Stimulated activated CD4-positive, alpha-beta T cell treated with anti-CD3 and anti-CD28 coated beads, Interleukin-12 subunit alpha, Interleukin-12 subunit beta, amount 100 ng/mL, for 24 hours (primary cell): Measurements from ENCODE around the gene HEXD.
"Not testable (repeated sequence)": the region's sequence is repeated elsewhere in the genome, so short reads cannot be mapped to it uniquely, and the experiment has no call there.

Source experiments
- DNase-seq, 2 experiments: peaks; one replicate each; pipeline ENCODE4 v3.0.0-alpha.2; 2020; ENCODE audit warnings: low read depth in 2 of 2

HEXD gene

DNA sequence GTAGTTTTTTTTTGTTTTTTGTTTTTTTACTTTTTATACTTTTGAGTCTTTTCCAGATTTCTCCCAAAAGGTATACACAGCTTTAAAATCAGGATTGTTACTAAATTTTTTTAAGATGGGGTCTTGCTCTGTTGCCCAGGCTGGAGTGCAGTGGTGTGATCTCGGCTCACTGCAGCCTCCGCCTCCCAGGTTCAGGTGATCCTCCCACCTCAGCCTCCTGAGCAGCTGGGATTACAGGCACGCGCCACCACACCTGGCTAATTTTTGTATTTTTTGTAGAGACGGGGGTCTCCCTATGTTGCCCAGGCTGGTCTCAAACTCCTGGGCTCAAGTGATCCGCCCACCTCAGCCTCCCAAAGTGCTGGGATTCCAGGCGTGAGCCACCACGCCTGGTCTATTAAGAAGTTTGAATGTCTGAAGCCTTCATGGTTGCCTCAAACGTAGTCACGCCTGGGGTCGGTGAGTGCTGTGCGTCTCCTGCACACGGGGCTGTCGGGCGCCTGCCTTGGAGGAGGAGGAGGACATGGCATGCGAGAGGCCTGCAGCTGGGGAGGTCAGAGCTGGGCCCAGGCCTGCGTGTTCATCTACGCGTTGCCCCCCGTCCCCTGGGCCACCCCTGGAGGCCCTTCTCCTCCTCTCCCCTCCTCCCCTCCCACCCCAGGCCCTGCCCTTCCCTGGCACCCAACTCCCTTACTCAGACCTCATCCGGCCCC, 35.8 kb upstream of the HEXD start:
- DNase-seq, result not testable (repeated sequence)

DNA sequence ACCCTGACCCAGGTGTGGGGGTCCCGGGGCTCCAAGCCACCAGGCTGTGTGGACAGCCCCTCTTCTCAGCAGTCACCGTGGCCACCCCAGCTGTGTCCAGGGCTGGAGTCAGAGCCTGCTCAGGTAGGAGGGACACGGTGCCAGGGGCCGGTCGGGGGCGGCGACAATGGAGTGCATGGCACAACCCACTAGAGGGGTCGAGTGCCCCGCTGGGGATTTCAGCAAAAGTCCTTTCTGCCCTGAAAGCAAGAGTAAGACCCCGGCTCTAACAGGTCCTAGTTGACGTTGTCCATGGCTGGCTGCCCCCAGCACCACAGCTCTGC, 35.3 kb upstream of the HEXD start:
- DNase-seq, result no peak

DNA sequence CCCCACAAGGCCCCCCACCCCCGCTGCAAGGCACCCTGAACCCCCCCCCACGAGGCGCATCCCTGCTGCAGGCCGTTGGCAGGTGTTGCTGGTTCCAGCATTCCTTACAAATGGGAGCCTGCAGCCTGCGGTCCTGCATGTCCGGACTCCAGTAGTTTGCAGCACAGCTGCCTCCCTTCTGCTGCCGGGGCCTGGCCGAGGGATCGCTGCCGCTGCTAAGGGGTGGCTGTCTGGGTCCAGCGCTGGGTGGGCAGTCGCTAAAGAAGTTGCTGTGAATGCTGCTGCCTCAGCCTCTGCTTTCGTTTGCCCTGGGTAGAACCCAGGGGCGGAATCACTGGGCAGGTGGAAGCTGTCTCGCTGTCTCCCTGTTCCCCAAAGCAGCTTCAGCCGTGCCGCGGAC, 34.7 kb upstream of the HEXD start:
- no peak for DNase-seq

DNA sequence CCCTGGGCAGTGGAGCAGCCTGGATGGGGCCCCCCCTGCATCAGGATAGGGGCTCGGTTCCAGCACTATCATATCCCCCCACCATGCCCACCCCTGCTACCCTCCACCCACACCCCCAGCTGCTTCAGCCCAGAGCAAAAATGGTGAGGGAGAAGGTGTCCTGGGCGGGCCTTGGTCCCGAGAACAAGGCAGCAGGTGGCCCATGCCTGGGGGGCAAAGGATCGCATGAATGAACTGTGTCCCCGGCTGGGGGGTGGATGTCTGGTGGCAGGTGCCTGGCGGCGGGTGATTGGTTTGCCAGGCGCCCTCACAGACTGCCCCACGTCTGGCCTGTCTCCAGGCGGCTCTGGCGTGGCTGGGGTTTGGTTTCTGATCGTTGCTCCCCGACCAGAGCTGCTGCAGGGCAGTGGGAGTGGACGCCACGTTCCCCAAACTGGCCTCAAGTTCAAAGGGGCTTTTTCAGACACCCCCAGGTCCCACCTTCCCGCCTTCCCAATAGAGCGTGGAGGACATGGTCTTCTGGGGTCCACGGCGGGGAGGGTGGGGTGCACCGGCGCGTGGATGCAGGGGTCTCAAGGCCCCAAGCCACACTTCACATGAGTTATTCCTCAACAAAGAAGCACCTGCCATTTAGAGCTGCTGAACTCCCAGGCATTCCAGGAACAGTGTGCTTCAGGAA, 34.0 kb upstream of the HEXD start:
- no peak for DNase-seq

DNA sequence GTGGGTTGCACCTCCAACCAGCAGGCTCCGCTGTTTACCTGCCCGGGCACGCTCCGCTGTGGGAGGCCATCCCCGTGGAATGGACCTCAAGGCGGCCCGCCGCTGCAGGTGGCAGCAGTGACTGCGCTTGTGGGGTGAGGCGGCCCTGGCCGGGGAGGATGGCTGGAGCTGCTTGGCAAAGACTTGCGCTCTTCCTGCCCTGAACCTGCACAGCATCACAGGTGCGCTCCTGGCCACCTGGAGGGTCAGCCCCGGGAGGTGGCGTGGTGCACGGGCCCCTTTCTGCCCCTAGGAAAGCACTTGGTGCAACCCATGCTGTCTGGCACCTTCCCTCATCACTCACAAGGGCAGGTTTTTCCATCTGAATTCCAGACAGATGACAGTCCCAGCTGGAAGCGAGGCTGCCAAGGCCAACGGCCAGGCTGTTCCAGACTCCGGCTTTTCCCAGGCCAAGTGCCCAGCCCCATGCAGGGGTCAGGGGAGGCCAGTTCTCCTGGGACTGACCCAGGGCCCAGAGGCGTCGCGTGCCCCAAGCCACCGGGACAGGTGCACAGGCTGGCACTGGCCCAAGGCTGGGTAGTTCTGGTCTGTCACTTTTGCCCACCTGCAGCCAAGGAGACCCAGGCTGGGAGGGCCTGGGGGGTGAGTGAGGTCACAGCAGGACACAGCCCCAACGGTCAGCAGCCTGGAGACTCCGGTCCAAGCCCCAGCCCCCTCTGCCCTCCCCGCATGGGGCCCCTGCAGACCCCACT, 33.2 kb upstream of the HEXD start:
- no peak for DNase-seq

DNA sequence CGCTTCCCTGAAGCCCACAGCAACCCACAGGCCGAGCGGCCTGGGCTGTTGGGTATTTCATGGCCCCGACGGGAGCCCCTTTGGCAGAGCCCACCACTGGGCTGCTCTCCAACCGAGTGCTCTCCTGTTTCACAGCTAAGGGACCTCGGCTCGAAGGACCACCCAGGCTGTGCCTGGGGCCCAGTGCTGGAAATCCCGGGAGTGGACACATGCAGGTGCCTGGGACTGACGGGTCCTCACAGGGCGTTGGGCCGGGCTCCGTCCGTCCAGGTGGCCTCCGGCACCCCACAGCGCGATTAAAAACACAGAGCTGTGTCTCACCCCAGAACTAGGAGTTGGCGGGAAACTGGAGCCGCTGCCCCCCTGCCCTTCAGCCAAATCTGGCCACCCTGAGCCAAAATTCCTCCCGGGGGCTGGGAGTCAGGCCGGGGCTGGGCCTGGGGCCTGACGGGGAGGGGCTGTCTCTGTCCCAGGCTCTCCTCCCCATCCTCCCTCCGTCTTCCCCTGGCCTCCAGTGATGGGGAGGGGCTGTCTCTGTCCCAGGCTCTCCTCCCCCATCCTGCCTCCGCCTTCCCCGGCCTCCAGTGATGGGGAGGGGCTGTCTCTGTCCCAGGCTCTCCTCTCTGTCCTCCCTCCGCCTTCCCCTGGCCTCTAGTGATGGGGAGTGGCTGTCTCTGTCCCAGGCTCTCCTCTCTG, 32.4 kb upstream of the HEXD start:
- DNase-seq, result no peak

DNA sequence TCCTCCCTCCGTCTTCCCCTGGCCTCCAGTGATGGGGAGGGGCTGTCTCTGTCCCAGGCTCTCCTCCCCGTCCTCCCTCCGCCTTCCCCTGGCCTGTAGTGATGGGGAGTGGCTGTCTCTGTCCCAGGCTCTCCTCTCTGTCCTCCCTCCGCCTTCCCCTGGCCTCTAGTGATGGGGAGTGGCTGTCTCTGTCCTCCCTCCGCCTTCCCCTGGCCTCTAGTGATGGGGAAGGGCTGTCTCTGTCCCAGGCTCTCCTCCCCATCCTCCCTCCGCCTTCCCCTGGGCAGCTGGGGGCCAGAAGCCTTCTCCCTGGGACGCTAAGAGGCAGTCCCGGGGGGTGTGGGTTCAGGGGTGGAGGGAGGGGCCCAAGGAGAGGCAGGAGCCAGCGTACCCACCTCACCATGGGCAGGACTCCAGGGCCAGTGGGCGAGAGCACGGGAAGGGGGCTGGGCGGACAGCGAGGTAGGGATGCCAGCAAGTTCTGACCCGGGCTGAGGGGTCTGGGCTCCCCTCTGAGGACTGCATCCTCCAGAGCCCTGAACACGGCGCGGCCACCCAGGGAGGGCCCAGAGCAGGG, 31.8 kb upstream of the HEXD start:
- DNase-seq, result no peak

DNA sequence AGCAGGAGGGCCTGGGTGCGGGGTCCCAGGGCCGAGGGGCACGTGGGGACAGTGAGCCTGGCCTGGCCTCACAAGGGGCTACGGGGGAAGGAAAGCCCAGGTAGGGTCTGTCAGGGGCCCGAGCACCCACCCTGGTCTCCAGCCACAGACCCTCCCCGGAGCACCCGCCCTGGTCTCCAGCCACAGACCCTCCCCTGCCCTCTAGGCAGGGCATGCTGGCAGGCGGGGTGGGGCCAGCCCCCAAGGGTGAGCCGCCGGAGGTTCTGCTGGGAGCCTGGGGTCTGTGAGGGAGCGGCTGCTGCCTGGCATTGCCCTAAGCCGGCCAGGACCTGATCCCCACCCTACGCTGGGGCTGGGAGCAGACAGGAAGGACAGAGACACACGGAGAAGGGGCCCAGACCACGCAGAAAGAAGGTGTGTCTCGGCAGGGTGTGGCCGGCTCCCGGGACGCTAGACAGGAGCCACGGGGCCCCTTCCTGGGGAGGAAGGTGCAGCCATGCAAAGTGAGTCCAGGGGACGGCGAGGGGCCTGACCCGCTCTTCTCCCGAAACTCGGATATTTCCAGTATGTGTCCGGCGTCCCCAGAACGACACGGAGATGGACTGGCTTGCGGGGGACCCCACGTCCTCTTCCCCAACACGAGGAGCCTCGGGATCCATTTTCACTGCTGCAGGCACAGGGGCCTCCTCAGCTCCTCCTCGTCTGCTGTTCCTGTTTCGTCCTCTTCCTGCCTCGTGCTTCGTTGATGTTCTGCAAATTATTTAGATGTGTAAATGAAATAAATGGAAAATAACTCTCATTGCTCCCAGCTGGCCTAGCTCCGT, 31.1 kb upstream of the HEXD start:
- no peak for DNase-seq

DNA sequence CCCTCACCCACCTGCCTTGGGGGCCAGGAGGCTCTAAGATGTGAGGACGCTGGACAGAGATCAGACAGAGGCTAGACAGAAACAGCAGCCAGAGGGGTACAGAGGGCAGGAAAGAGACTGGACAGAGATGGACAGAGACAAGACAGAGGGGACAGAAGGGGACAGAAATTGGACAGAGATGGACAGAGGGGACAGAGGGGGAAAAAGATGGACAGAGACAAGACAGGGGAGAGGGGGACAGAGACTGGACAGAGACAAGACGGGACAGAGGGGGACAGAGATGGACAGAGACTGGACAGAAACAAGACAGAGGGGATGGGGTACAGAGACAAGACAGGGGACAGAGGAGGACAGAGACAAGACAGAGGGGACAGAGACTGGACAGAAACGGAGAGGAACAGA, 30.4 kb upstream of the HEXD start:
- DNase-seq, result no peak

DNA sequence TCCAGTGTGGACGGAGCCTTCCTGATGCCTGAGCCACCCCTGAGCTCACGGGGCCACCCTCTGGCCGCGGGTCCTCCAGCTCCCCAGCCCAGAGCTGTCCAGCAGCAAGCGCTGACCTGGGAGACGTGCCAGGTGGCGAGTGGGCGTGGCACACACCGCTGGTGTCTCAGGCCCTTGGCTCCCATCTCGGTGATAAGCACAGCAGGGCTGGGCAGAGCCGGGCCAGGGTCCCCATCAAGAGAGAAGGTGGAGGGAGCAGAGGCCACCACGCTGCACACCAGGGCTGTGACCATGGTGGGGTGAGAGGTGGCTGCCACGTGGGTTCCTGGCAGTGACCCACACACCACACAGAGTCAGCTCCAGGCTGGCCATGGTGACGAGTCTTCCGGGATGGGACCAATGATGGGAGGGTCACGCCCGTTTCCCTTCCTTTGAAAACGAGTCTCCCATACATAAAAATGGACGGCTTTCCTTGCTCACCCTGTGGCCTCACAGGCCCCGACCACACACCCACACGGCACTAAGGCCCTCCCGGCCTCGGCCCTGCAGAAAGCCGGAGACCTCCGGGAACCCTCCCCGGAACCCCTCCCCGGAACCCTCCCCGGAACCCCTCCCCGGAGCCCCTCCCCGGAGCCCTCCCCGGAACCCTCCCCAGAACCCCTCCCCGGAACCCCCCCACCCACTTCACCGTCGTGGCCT, 29.8 kb upstream of the HEXD start:
- no peak for DNase-seq

DNA sequence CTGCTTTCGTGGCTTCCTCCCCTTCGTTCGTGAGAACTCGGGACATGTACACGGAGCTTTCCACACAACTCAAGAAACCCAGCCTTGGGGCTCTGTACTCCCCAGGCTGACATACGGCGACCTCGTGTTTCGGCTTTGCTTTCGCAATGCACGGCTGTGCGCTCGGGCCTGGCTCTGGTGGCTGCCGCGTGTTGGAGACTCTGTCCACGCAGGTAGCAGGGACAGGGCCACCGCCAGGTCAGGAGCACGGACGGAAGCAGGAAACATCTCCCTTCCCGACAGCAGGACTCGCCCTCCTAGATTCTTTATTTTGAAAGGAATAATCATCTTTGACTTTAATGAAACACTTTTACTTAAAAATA, 29.2 kb upstream of the HEXD start:
- DNase-seq, result no peak

DNA sequence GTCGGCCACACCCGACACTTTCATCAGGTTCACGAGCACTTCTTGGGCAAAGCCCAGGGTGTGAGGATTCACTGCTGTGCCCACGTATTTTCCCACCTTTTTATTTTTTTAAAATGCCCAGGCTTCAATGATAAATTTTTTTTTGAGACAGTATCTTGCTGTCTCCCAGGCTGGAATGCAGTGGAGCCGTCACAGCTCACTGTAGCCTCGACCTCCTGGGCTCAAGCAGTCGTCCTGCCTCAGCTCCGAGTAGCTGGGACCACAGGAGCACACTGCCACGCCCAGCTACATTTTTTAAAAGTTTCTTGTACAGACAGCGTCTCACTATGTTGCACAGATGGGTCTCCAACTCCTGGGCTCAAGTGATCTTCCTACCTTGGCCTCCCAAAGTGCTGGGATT, 28.8 kb upstream of the HEXD start:
- DNase-seq, result no peak

DNA sequence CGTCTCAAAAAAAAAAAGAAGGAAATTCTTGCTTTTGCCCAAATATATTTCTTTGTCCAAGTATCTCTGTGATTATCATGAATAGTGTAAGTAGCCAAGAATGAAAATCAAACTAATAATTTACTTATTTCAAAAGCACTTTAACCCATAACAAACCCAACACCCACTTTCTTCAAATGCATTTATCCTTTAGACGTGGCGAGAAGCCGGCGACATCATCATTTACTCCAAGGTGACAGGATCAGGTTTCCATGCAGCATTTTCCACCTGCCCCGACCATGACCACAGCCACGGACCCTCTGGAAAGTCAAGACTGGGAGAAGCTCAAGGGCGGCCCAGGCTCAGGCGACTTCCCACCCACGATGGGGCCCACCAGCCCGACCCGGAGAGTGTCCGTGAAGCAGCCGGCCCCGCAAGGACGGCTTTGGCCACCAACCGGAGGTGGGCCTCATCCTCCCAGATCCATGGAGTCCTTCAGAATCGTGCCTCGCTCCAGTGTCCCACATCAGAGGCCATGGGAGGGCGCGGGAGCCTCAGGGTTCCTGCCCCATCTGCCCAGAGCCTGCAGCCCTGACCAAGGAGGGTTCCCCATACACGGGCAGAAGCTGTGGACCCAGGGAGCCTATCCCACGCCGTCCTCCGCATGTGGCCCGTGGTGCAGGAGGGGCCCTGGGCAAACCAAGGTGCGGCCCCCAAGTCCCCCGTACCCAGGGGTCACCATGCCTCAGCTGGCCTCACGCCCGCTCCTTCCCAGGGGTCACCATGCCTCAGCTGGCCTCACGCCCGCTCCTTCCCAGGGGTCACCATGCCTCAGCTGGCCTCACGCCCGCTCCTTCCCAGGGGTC, 27.9 kb upstream of the HEXD start:
- DNase-seq, result no peak

DNA sequence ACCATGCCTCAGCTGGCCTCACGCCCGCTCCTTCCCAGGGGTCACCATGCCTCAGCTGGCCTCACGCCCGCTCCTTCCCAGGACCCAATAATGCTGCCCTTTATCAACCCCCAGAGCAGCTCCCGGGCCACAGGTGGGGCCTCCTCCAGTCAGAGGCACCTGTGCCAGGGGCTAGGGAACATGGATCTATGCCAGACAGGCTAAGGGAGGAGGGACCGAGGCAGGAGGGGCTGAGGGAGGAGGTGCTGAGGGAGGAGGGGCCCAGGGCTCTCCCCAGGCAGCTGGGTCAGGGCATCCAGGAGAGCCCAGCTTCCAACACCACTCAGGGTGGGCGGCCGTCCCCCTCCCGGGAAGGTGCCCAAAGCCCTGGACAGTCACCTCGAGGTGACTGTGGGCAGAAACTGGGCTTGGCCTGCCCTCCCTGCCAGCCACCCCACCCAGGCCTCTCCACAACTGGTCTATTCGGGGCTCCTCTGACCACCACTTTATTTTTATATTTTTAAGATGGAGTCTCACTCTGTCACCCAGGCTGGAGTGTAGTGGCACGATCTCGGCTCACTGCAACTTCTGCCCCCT, 27.2 kb upstream of the HEXD start:
- DNase-seq, result no peak

DNA sequence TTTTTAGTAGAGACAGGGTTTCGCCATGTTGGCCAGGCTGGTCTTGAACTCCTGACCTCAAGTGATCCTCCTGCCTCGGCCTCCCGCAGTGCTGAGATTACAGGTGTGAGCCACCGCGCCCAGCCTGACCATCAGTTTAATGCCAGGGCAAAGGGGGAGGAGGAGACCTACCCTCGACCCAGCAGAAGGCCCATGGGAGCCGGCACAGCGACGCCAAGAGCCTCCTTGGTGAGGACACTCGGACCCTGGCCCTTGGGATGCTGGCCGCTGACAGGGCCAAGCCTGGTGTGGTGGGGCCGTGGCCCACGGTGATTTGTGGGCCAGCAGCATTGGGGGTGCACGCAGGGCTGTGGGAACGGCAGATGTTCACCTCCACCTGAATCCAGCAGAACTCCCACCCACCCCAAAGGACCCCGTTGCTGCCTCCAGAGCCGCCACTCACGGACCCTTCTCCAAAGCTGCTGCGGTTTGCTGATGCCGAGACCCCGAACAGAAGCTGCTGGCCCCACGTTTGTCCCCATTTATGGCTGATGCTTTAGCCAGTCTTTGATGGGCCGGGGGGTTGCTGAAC, 26.6 kb upstream of the HEXD start:
- no peak for DNase-seq

DNA sequence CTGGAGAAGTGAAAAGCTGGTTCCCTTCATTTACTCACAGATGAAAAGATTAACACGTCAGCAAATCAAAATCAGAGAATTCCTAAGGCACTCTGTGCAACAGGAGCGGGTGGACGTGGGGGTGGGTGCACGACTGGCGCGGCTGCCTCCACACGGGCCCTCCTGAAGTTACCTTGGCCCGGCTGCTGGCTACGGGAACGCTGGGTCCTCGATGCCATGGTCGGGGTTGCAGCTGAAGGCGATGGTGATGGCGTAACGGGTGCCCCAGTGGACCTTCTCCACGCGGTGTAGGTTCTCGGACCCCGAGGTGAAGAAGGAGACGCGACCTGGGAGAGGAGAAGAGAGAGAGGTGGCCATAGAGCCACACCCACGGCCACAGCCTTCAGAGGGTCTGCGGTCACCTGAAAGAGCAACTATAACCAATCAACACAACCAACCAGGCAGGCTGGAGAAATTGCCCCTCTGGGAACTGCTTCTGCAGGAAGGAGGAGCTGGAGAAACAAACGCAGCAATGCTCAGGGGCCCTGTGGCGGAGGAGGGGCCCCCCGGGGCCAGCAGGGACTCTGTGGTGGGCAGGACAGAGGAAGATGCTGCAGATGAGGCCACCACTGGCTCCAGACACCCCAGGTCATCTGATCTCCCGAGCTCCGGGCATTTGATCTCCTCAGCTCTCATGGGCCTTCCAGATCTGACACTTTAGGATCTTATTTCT, 25.8 kb upstream of the HEXD start:
- DNase-seq, result no peak

DNA sequence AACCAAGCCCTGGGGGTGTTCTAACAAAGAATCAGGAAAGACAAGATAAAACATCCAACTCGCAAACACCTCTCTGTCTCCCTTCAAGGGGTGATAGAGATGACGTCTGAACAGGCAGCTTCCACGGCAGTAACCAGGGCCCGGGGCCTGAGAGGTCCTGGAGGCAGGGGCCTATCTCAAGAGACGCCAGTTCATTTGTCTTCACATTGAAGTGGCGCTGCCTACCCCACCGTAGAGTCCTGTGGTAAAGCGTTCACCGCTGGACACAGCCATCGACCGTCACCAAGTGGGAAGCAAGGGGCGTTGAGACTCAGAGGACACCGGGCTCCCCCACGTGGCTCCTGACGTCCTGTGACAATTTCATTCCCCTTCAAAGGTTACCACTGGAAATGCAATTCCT, 25.2 kb upstream of the HEXD start:
- no peak for DNase-seq

DNA sequence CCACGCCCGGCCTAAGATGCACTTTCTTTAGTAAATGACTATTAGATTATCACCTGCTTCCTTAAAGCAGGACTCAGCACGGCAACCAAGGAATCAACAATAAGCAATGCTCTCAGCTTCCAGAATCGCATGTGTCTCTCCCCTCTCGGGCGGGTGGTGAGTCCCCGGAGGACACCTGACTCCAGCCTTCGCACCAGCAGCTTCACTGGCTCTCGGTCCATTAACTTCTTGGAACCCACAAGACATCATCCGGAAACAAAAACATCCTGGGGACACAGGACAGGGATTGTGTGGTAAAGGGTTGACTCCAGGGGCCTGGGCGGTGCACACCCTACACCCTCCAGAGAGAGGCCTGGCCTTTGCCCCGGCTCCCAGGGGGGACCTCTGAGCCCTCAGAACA, 23.9 kb upstream of the HEXD start:
- DNase-seq, result no peak
